Aorta (tissue), 5 donors: ENCODE results near the gene TRABD2B. TPM values are rescaled to one million over a fixed set of nuclear protein-coding genes. Genes with fewer than 3 reads are reported as not detected.
A peak's percentile ranks its signal among the peaks of the same experiment; 100 is the strongest.

Experiments
- ATAC-seq: fragments of 200-7000 bp; cut with Tn5 transposase; one replicate; pipeline ENCODE4 v1.9.1; 2022; ENCODE audit warnings: moderate library complexity; ENCODE audit not compliant: low FRiP score
- DNase-seq, 2 donors: peaks; one replicate each; pipeline ENCODE4 v3.0.0-alpha.2; 2020
- H3K27ac ChIP-seq, 2 donors: one replicate each; pipeline ENCODE4 v1.5.1; 2013; ENCODE audit warnings: low read length in 2 of 2, mild to moderate bottlenecking in 2 of 2, moderate library complexity in 2 of 2, control low read depth in 1 of 2, inconsistent platforms in 1 of 2, low read depth in 1 of 2
- H3K27me3 ChIP-seq, 2 donors: one replicate each; pipeline ENCODE4 v1.6.1; 2013; ENCODE audit warnings: control low read depth in 1 of 2, low read length in 1 of 2, mild to moderate bottlenecking in 1 of 2, moderate library complexity in 1 of 2; ENCODE audit not compliant: insufficient read depth in 2 of 2, control insufficient read depth in 1 of 2
- H3K36me3 ChIP-seq, 2 donors: one replicate each; pipeline ENCODE4 v1.6.1; 2013; ENCODE audit warnings: control low read depth in 1 of 2, low read length in 1 of 2, mild to moderate bottlenecking in 1 of 2; ENCODE audit not compliant: insufficient read depth in 2 of 2, control insufficient read depth in 1 of 2
- H3K4me1 ChIP-seq, 2 donors: one replicate each; pipeline ENCODE4 v1.6.1; 2013; ENCODE audit warnings: low read length in 2 of 2, control low read depth in 1 of 2, mild to moderate bottlenecking in 1 of 2, moderate library complexity in 1 of 2; ENCODE audit not compliant: insufficient read depth in 2 of 2, control insufficient read depth in 1 of 2
- H3K4me3 ChIP-seq, 2 donors: one replicate each; pipeline ENCODE4 v1.5.1; 2013; ENCODE audit warnings: low read length in 2 of 2, control low read depth in 1 of 2, mild to moderate bottlenecking in 1 of 2
- H3K9me3 ChIP-seq: one replicate; pipeline ENCODE4 v1.6.1; 2013; ENCODE audit warnings: mild to moderate bottlenecking, low read length; ENCODE audit not compliant: control insufficient read depth
- WGBS, 2 donors: extraction: QIAGEN DNeasy Blood & Tissue Kit; methylation state at CpG; one replicate each; pipeline ENCODE4 v1.1.7; 2013; 5-methylcytosine and 5-hydroxymethylcytosine counted together
- intact Hi-C, 2 donors: fragments of 100-400 bp; cut with DNase I; formaldehyde crosslinking; loops; one replicate each; pipeline versions ENCODE4 v1.14.2 to v1.15.0; 2022
- polyA plus RNA-seq, 2 donors: library from polyadenylated mRNA; stranded (reverse); fragments of 200-250 nt; gene quantifications; one replicate each; pipeline ENCODE4 v1.2.3, GENCODE V29; 2013
- total RNA-seq, 2 donors: library from RNA; stranded (reverse); fragmentation: NEBNext Ultra II Directional; extraction: Animal tissue kit (Norgen Biotek cat#: 25700); gene quantifications; one replicate each; pipeline ENCODE4 v1.2.1, GENCODE V29; 2021
- donor health status: healthy with polysubstance abuse.
- donor health status: Bipolar disorder and iron deficiency.
- donor health status: DM: no; HTN: no; CAD: no.
- donor health status: DM: no; HTN: no; CAD: no.
- donor health status: DM: yes; HTN: yes; CAD: no.

The TRABD2B gene
- total and polyA plus RNA-seq, 4 donors = 6.0 to 13.3 (median 8.5) TPM

GRCh38 chr1:47941609-47942239 is 55.5 kb downstream of the TRABD2B start:
- intact Hi-C loops = no loop called here
- no peak for DNase-seq
- no peak overlapping the region for H3K27ac ChIP-seq
- H3K4me3 ChIP-seq = no peak overlapping the region
- no peaks in the 10 kb centered on the region for H3K27me3 ChIP-seq
- ATAC-seq = no peak
- no peaks in the 10 kb centered on the region for H3K9me3 ChIP-seq
- WGBS, 2 donors = 95 to 100% methylated on average over 2 of the region's 2 CpGs
- no peaks in the 10 kb centered on the region for H3K36me3 ChIP-seq
- peaks cover 0 to 2% of the 10 kb centered on the region in 2 donors for H3K4me1 ChIP-seq

GRCh38 chr1:47940779-47941178 is 56.4 kb downstream of the TRABD2B start:
- ATAC-seq (no peak), DNase-seq (no peak)
- H3K4me1 ChIP-seq = peaks cover 0 to 2% of the 10 kb centered on the region in 2 donors
- intact Hi-C loops = no loop called here
- no peak overlapping the region for H3K4me3 ChIP-seq
- H3K36me3 ChIP-seq = no peaks in the 10 kb centered on the region
- H3K27me3 ChIP-seq = no peaks in the 10 kb centered on the region
- 26 to 36% methylated on average over 5 of the region's 5 CpGs for WGBS, 2 donors
- H3K9me3 ChIP-seq = no peaks in the 10 kb centered on the region
- no peak overlapping the region for H3K27ac ChIP-seq

- H3K27me3 ChIP-seq = no peaks in the 10 kb centered on the region
- H3K4me3 ChIP-seq = no peak overlapping the region
- 78 to 80% methylated on average over 8 of the region's 8 CpGs for WGBS, 2 donors
- intact Hi-C loops = no loop called here
- DNase-seq = no peak
- no peaks in the 10 kb centered on the region for H3K36me3 ChIP-seq
- H3K27ac ChIP-seq = no peak overlapping the region
- peaks cover 0 to 2% of the 10 kb centered on the region in 2 donors for H3K4me1 ChIP-seq
- no peaks in the 10 kb centered on the region for H3K9me3 ChIP-seq
- no peak for ATAC-seq
Observed at GRCh38 chr1:47940326-47940725, 56.9 kb downstream of the TRABD2B start.

- 2 to 12% methylated on average over 2 of the region's 2 CpGs for WGBS, 2 donors
- intact Hi-C loops = no loop called here
- ATAC-seq (no peak), DNase-seq (no peak)
- H3K9me3 ChIP-seq = no peaks in the 10 kb centered on the region
- no peak overlapping the region for H3K27ac ChIP-seq
- no peaks in the 10 kb centered on the region for H3K4me1 ChIP-seq
- no peaks in the 10 kb centered on the region for H3K36me3 ChIP-seq
- H3K4me3 ChIP-seq = no peak overlapping the region
- H3K27me3 ChIP-seq = no peaks in the 10 kb centered on the region
Observed at GRCh38 chr1:47938520-47938919, 58.7 kb downstream of the TRABD2B start.

GRCh38 chr1:47937586-47938254 is 59.5 kb downstream of the TRABD2B start:
- DNase-seq = no peak
- Histone ChIP-seq H3K27ac (no peak overlapping the region), H3K4me3 (no peak overlapping the region), H3K36me3 (no peaks in the 10 kb centered on the region), H3K4me1 (no peaks in the 10 kb centered on the region), H3K27me3 (no peaks in the 10 kb centered on the region), H3K9me3 (no peaks in the 10 kb centered on the region)
- intact Hi-C loops = no loop called here
- WGBS, 2 donors = 97 to 98% methylated on average over 5 of the region's 5 CpGs
- no peak for ATAC-seq

GRCh38 chr1:47936916-47937551 is 60.2 kb downstream of the TRABD2B start:
- H3K36me3 ChIP-seq = no peaks in the 10 kb centered on the region
- intact Hi-C loops = no loop called here
- no peaks in the 10 kb centered on the region for H3K9me3 ChIP-seq
- 97 to 100% methylated on average over 1 of the region's 1 CpG for WGBS, 2 donors
- H3K4me1 ChIP-seq = no peaks in the 10 kb centered on the region
- no peaks in the 10 kb centered on the region for H3K27me3 ChIP-seq
- no peak overlapping the region for H3K4me3 ChIP-seq
- no peak overlapping the region for H3K27ac ChIP-seq
- DNase-seq (no peak), ATAC-seq (no peak)

GRCh38 chr1:47935856-47936255 is 61.3 kb downstream of the TRABD2B start:
- H3K9me3 ChIP-seq = no peaks in the 10 kb centered on the region
- no peak for ATAC-seq
- DNase-seq = no peak
- WGBS, 2 donors = 50 to 100% methylated on average over 1 of the region's 1 CpG
- intact Hi-C loops = no loop called here
- H3K27ac ChIP-seq = no peak overlapping the region
- H3K36me3 ChIP-seq = no peaks in the 10 kb centered on the region
- H3K27me3 ChIP-seq = no peaks in the 10 kb centered on the region
- no peak overlapping the region for H3K4me3 ChIP-seq
- no peaks in the 10 kb centered on the region for H3K4me1 ChIP-seq

GRCh38 chr1:47935163-47935562 is 62.0 kb downstream of the TRABD2B start:
- intact Hi-C loops = no loop called here
- Histone ChIP-seq H3K4me1 (no peaks in the 10 kb centered on the region), H3K27ac (no peak overlapping the region), H3K27me3 (no peaks in the 10 kb centered on the region), H3K4me3 (no peak overlapping the region), H3K36me3 (no peaks in the 10 kb centered on the region), H3K9me3 (no peaks in the 10 kb centered on the region)
- peak; percentile 63 for ATAC-seq
- WGBS, 2 donors = 71 to 73% methylated on average over 4 of the region's 4 CpGs
- DNase-seq = no peak
